CD4-positive, alpha-beta memory T cell (primary cell): ENCODE measurements around the gene HDHD3. TPM values are rescaled to one million over a fixed set of nuclear protein-coding genes. Genes with fewer than 3 reads are reported as not detected.

Experiments
- CTCF ChIA-PET: fragments of 350-600 bp; sonication (Branson Sonifier 250); formaldehyde crosslinking; loops from one replicate; lab custom pipeline; 2021; ENCODE audit warnings: inconsistent platforms; ENCODE audit not compliant: partially characterized antibody; lab: Charles Lee
- POLR2A ChIA-PET: fragments of 350-600 bp; sonication (Branson Sonifier 250); formaldehyde crosslinking; loops from one replicate; lab custom pipeline; 2021; ENCODE audit not compliant: partially characterized antibody; lab: Charles Lee
- DNase-seq, 5 donors: peaks; one replicate each; pipeline versions ENCODE4 v3.0.0 to v3.0.0-alpha.2; 2020 to 2022; ENCODE audit warnings: mixed read lengths in 1 of 5
- H3K27ac ChIP-seq: one replicate; pipeline ENCODE4 v1.7.0; 2013; ENCODE audit warnings: low read depth, low read length
- H3K27me3 ChIP-seq: 2 replicates; pipeline ENCODE4 v1.7.0; 2013; ENCODE audit warnings: mild to moderate bottlenecking, low read length, moderate library complexity; ENCODE audit not compliant: insufficient read depth
- H3K36me3 ChIP-seq: 2 replicates; pipeline ENCODE4 v1.7.0; 2013; ENCODE audit warnings: mild to moderate bottlenecking, low read length, moderate library complexity; ENCODE audit not compliant: insufficient read depth
- H3K4me1 ChIP-seq: 2 replicates; pipeline ENCODE4 v1.7.0; 2013; ENCODE audit warnings: mild to moderate bottlenecking, low read length, moderate library complexity; ENCODE audit not compliant: insufficient read depth
- H3K4me3 ChIP-seq, 2 donors: one replicate each; pipeline ENCODE4 v1.7.0; 2013; ENCODE audit warnings: low read length in 2 of 2, mild to moderate bottlenecking in 1 of 2
- H3K9me3 ChIP-seq, 2 donors: one replicate each; pipeline ENCODE4 v1.7.0; 2013; ENCODE audit warnings: low read length in 2 of 2, control low read depth in 1 of 2; ENCODE audit not compliant: control insufficient read depth in 1 of 2
- H3K27ac Mint-ChIP-seq, 7 donors: one replicate each; pipeline ENCODE4 v1.8.0; 2020 to 2021; ENCODE audit warnings: mixed read lengths in 7 of 7, mild to moderate bottlenecking in 6 of 7, inconsistent platforms in 3 of 7, moderate library complexity in 3 of 7
- H3K27me3 Mint-ChIP-seq, 2 donors: one replicate each; pipeline ENCODE4 v1.8.0; 2020 to 2021; ENCODE audit warnings: mixed read lengths in 2 of 2
- H3K36me3 Mint-ChIP-seq, 2 donors: one replicate each; pipeline ENCODE4 v1.8.0; 2020 to 2021; ENCODE audit warnings: mixed read lengths in 2 of 2, inconsistent platforms in 1 of 2, mild to moderate bottlenecking in 1 of 2
- H3K4me1 Mint-ChIP-seq, 4 donors: one replicate each; pipeline ENCODE4 v1.8.0; 2020 to 2021; ENCODE audit warnings: mixed read lengths in 4 of 4, mild to moderate bottlenecking in 1 of 4
- H3K4me3 Mint-ChIP-seq, 8 donors: one replicate each; pipeline ENCODE4 v1.8.0; 2020 to 2021; ENCODE audit warnings: mixed read lengths in 8 of 8, mild to moderate bottlenecking in 7 of 8, moderate library complexity in 6 of 8, inconsistent platforms in 3 of 8
- H3K9me3 Mint-ChIP-seq, 8 donors: one replicate each; pipeline ENCODE4 v1.8.0; 2020 to 2021; ENCODE audit warnings: mixed read lengths in 8 of 8, mild to moderate bottlenecking in 5 of 8, inconsistent platforms in 3 of 8, moderate library complexity in 1 of 8
- intact Hi-C: fragments of 100-400 bp; cut with micrococcal nuclease; formaldehyde crosslinking; loops from one replicate; pipeline ENCODE4 v1.15.1; 2023
- polyA plus RNA-seq, 2 donors: library from polyadenylated mRNA; unstranded; fragments of 300-500 nt; fragmentation: Illumina TruSeq; gene quantifications; one replicate each; pipeline ENCODE4 v1.2.3, GENCODE V29; 2021
- total RNA-seq, 2 experiments: library from RNA; stranded (reverse); gene quantifications; one replicate each; pipeline ENCODE4 v1.2.3, GENCODE V29; 2021

The HDHD3 gene
- total and polyA plus RNA-seq, 4 experiments from 2014 or later: 29.9 to 52.3 (median 36.8) TPM

DNA sequence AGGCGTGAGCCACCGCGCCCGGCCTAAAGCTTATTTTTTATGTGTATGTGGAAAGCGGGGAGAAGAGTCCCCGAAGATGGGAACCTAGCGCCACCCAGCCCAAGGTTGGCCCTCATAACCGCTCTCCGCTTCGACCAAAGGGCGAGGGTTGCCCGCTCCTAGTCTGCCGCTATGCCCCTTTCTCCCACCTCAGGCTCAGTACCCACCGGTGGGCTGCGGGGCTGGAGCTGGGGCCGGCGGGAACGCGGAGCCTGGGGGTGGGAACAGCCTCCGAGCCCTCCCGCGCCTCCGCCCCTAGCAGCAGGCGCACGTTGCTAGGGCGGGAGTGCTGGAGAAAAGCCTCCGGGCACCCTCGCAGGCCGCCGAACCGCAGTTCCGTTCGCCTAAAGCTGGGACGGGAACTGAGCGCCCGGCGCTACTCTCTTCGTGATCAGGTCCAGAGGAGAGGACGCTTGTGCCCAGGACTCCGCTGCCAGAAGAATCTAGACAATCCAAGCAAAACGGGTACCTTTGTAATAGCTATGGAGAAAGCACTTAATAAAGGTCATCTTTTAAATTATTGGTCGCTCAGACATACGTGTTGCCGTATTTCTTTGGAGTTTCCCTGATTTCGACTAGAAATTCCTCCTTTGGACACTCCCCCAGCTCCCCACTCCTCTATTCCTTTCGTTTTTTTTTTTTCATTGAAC is 36.6 kb downstream of the HDHD3 start, which contains the start of gene WDR31:
Gene WDR31, minus strand, starts transcription at position 265 of the 689 bp plus-strand sequence. CDS start 8,253 bp downstream, outside the sequence.
- no peaks in the 10 kb centered on the region for H3K27me3 ChIP-seq
- peak; percentile 61 to 78 (median 75) for DNase-seq
- peaks cover 10% of the 10 kb centered on the region for H3K4me1 ChIP-seq
- POLR2A ChIA-PET: interaction anchor here (0.6 to 2.9 kb wide), 9 partner anchors 9 to 242 kb away, joined by 3 to 16 read pairs (median 6); partner anchors contain the start of genes ALAD, BSPRY, C9orf43 and CDC26
- peak within 1 kb of the TSS in 6 of 7 donors; percentile 51 to 73 (median 56) for H3K27ac Mint-ChIP-seq
- H3K36me3 ChIP-seq: no peaks in the 10 kb centered on the region
- no peaks in the 10 kb centered on the region for H3K9me3 ChIP-seq
- intact Hi-C loops: loop anchor here (1.0 kb wide), 5 partner anchors 36 to 1709 kb away; partner anchors contain the start of genes ALAD, C9orf43, CDC26 and DNAJC25
- no peaks in the 10 kb centered on the region for H3K36me3 Mint-ChIP-seq
- peak within 1 kb of the TSS; percentile 82 to 92 (median 87) for H3K4me3 Mint-ChIP-seq
- H3K4me3 ChIP-seq: peak within 1 kb of the TSS; percentile 8 to 79
- peaks cover 1 to 4% of the 10 kb centered on the region in 2 donors for H3K27me3 Mint-ChIP-seq
- CTCF ChIA-PET: interaction anchor here (1.0 to 2.3 kb wide), 10 partner anchors 10 to 317 kb away, joined by 3 to 21 read pairs (median 4); partner anchors contain the start of genes ALAD, BSPRY, CDC26 and HDHD3
- H3K27ac ChIP-seq: peak within 1 kb of the TSS; percentile 28
- no peaks in the 10 kb centered on the region for H3K9me3 Mint-ChIP-seq
- peaks cover 7 to 23% (median 15%) of the 10 kb centered on the region in 4 donors for H3K4me1 Mint-ChIP-seq

DNA sequence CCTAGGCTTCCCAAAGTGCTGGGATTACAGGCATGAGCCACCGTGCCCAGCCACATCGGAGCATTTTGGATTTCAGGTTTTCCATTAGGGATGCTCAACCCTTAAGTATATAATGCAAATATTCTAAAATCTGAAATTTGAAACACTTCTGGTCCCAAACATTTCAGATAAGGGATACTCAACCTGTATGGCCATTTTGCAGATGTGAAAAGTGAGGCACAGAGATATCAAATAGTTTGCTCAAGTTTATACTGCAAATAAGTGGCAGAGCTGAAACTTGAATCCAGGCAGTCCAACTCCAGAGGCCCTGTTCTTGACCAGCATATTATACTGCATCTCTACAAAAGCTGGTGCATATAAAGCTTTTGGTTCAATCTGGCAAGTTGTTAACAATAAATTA is 39.1 kb downstream of the HDHD3 start:
- ChIA-PET CTCF (interaction anchor here (1.2 kb wide), 1 partner anchor 64 kb away, joined by 9 read pairs; no protein-coding TSS in a partner anchor), POLR2A (no interaction called here)
- Mint-ChIP-seq H3K4me1 (peaks cover 7 to 23% (median 14%) of the 10 kb centered on the region in 4 donors), H3K27ac (no peak overlapping the region), H3K9me3 (no peaks in the 10 kb centered on the region), H3K36me3 (no peaks in the 10 kb centered on the region), H3K27me3 (peaks cover 1 to 4% of the 10 kb centered on the region in 2 donors), H3K4me3 (no peak overlapping the region)
- no peaks in the 10 kb centered on the region for H3K27me3 ChIP-seq
- H3K36me3 ChIP-seq: no peaks in the 10 kb centered on the region
- peaks cover 10% of the 10 kb centered on the region for H3K4me1 ChIP-seq
- intact Hi-C loops: no loop called here
- no peaks in the 10 kb centered on the region for H3K9me3 ChIP-seq
- H3K27ac ChIP-seq: no peak overlapping the region
- no peak overlapping the region for H3K4me3 ChIP-seq
- no peak for DNase-seq

DNA sequence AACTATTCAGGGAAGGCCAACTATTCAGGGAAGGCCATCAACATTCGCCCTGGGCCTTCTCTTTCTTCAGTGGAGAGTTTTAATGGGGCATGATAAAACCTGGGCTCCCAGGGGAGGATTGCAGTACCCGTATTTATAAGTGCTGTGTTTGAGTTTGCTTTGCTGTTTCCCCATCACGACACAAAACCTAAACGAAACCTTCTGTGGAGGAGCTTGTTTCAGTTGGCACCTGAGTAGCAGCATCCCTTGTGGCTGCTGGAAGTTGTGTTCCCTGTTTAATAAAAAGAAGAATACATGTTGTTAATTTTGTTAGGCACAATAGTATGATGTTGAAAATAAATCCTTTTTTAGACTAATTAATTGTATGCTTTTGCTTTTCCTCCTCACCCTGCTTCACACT is 45.0 kb downstream of the HDHD3 start:
- no peaks in the 10 kb centered on the region for H3K9me3 Mint-ChIP-seq
- Histone ChIP-seq H3K36me3 (no peaks in the 10 kb centered on the region), H3K27me3 (no peaks in the 10 kb centered on the region), H3K4me3 (no peak overlapping the region), H3K27ac (no peak overlapping the region), H3K4me1 (no peaks in the 10 kb centered on the region), H3K9me3 (no peaks in the 10 kb centered on the region)
- H3K36me3 Mint-ChIP-seq: no peaks in the 10 kb centered on the region
- H3K27me3 Mint-ChIP-seq: peaks cover 0 to 2% of the 10 kb centered on the region in 2 donors
- H3K27ac Mint-ChIP-seq: no peak overlapping the region
- intact Hi-C loops: no loop called here
- H3K4me3 Mint-ChIP-seq: no peak overlapping the region
- ChIA-PET CTCF (no interaction called here), POLR2A (no interaction called here)
- no peaks in the 10 kb centered on the region for H3K4me1 Mint-ChIP-seq
- DNase-seq: no peak

DNA sequence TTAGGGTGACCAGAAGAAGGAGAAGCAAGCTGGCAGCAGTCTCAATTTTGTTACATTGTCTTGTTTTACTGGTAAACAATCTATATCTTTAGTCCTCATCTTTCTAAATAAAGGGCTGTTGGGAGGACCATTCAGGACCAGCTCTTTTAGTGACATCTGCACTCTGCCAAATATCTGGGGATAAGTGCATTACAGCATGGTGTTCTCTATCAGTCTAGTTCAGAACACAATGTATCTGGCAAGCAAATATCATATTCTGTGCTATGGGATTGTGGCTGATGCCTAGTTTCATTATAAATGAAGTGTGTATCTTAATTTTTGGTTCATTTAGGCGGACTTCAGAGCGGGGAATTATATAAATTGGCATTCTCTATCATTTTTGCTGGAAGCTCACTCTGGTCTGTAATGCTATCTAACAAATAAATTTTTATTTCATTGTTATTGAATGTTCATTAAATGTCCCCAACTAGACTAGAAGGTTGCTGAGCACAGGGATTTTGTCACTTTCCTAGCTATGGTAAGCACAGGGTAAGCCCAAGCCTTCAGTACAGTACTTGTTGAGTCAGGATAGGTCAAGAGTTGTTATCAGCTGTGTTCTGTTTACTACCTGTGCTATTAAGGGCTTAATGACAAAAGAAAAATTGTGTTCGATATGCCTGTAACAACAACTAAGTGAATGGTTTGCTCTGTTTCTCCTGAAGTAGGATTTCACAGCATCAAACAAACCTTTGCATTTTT is 48.6 kb downstream of the HDHD3 start:
- Histone ChIP-seq H3K9me3 (no peaks in the 10 kb centered on the region), H3K4me1 (no peaks in the 10 kb centered on the region), H3K27ac (no peak overlapping the region), H3K4me3 (no peak overlapping the region), H3K36me3 (no peaks in the 10 kb centered on the region), H3K27me3 (no peaks in the 10 kb centered on the region)
- Mint-ChIP-seq H3K36me3 (no peaks in the 10 kb centered on the region), H3K9me3 (no peaks in the 10 kb centered on the region), H3K4me1 (no peaks in the 10 kb centered on the region), H3K27me3 (peaks cover 0 to 2% of the 10 kb centered on the region in 2 donors), H3K27ac (no peak overlapping the region), H3K4me3 (no peak overlapping the region)
- intact Hi-C loops: no loop called here
- POLR2A ChIA-PET: no interaction called here
- no peak for DNase-seq
- CTCF ChIA-PET: no interaction called here

DNA sequence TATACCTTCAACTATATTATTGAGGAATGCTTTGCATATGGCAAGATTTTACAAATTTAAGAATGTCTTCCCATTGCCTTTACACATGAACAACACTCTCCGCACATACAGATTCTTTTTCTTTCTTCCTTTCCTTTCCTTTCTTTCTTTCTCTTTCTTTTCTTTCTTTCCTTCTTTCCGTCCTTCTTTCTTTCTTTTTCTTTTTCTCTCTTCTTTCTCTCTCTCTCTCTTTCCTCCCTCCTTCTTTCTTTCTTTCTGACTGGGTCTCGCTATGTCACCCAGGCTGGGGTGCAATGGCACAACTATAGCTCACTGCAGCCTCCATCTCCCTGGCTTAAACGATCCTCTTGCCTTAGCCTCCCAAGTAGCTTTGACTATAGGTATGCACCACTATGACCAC is 50.6 kb downstream of the HDHD3 start:
- Histone ChIP-seq H3K4me1 (no peaks in the 10 kb centered on the region), H3K4me3 (no peak overlapping the region), H3K27ac (no peak overlapping the region), H3K27me3 (no peaks in the 10 kb centered on the region), H3K9me3 (no peaks in the 10 kb centered on the region), H3K36me3 (no peaks in the 10 kb centered on the region)
- Mint-ChIP-seq H3K4me3 (no peak overlapping the region), H3K27ac (no peak overlapping the region), H3K27me3 (peaks cover 0 to 2% of the 10 kb centered on the region in 2 donors), H3K36me3 (no peaks in the 10 kb centered on the region), H3K9me3 (no peaks in the 10 kb centered on the region), H3K4me1 (no peaks in the 10 kb centered on the region)
- no peak for DNase-seq
- intact Hi-C loops: no loop called here
- CTCF ChIA-PET: no interaction called here
- POLR2A ChIA-PET: no interaction called here

Other genes with a start within 250 kb of the HDHD3 start
- 1 to 10 TPM; 5.3 to 6.1 TPM for gene SLC31A2, start 226.0 kb downstream of the HDHD3 start, total RNA-seq
- 1 to 10 TPM; 6.9 to 8.7 TPM for gene SLC31A2, start 226.0 kb downstream of the HDHD3 start, polyA plus RNA-seq
- gene FKBP15, start 155.7 kb downstream of the HDHD3 start, total RNA-seq: 10 to 100 TPM; 34.3 to 34.9 TPM
- 10 to 100 TPM in 1 of 2 donors, 1 to 10 TPM in 1; 1.9 to 19.6 TPM for gene FKBP15, start 155.7 kb downstream of the HDHD3 start, polyA plus RNA-seq
- gene SLC31A1, start 155.4 kb downstream of the HDHD3 start, total RNA-seq: 1 to 10 TPM; 4.1 to 4.2 TPM
- gene SLC31A1, start 155.4 kb downstream of the HDHD3 start, polyA plus RNA-seq: 1 to 10 TPM; 2.1 to 2.3 TPM
- gene CDC26, start 101.4 kb downstream of the HDHD3 start, total RNA-seq: 10 to 100 TPM; 44.4 to 47.3 TPM
- gene CDC26, start 101.4 kb downstream of the HDHD3 start, polyA plus RNA-seq: 100 to 1,000 TPM; 149 to 213 TPM
- 10 to 100 TPM; 20.7 to 23.2 TPM for gene PRPF4, start 101.3 kb downstream of the HDHD3 start, total RNA-seq
- 10 to 100 TPM; 19.2 to 25.7 TPM for gene PRPF4, start 101.3 kb downstream of the HDHD3 start, polyA plus RNA-seq
- gene RNF183, start 73.6 kb downstream of the HDHD3 start, total RNA-seq: not detected
- gene RNF183, start 73.6 kb downstream of the HDHD3 start, polyA plus RNA-seq: not detected
- gene WDR31, start 36.7 kb downstream of the HDHD3 start, total RNA-seq: under 1 TPM; 0.33 to 0.67 TPM
- under 1 TPM in 1 of 2 donors, not detected in 1; 0.89 TPM for gene WDR31, start 36.7 kb downstream of the HDHD3 start, polyA plus RNA-seq
- gene BSPRY, start 27.4 kb downstream of the HDHD3 start, total RNA-seq: not detected
- under 1 TPM; 0.24 to 0.93 TPM for gene BSPRY, start 27.4 kb downstream of the HDHD3 start, polyA plus RNA-seq
- 10 to 100 TPM; 39.9 TPM for gene ALAD, start 24.3 kb upstream of the HDHD3 start, total RNA-seq
- gene ALAD, start 24.3 kb upstream of the HDHD3 start, polyA plus RNA-seq: 10 to 100 TPM; 16.4 to 23.8 TPM
- 10 to 100 TPM; 46.9 TPM for gene POLE3, start 33.7 kb upstream of the HDHD3 start, total RNA-seq
- 100 to 1,000 TPM; 103 to 179 TPM for gene POLE3, start 33.7 kb upstream of the HDHD3 start, polyA plus RNA-seq
- gene C9orf43, start 33.8 kb upstream of the HDHD3 start, total RNA-seq: under 1 TPM; 0.86 to 0.87 TPM
- under 1 TPM; 0.41 to 0.45 TPM for gene C9orf43, start 33.8 kb upstream of the HDHD3 start, polyA plus RNA-seq
- gene RGS3, start 86.7 kb upstream of the HDHD3 start, total RNA-seq: 10 to 100 TPM; 17.5 to 18.4 TPM
- 10 to 100 TPM in 1 of 2 donors, 1 to 10 TPM in 1; 3.4 to 23.2 TPM for gene RGS3, start 86.7 kb upstream of the HDHD3 start, polyA plus RNA-seq